Hematopoietic multipotent progenitor cell treated with erythropoietin and hydrocortisone succinate and interleukin-3 and kit ligand, for 17 days (in vitro differentiated cells): ENCODE measurements around the gene ROBO1.
"Not testable (repeated sequence)": the region's sequence is repeated elsewhere in the genome, so short reads cannot be mapped to it uniquely, and the experiment has no call there.

Experiments used
- DNase-seq: peaks from one replicate; pipeline ENCODE4 v3.0.0-alpha.2; 2015; ENCODE audit warnings: low spot score

ROBO1 gene

GRCh38 chr3:78734048-78734637, 1033.7 kb downstream of the ROBO1 start:
- DNase-seq = no peak

- no peak for DNase-seq
These were observed 1034.9 kb downstream of the ROBO1 start for GRCh38 chr3:78732893-78733292.

GRCh38 chr3:78732471-78732870, 1035.3 kb downstream of the ROBO1 start:
- no peak for DNase-seq

- no peak for DNase-seq
These were observed 1037.9 kb downstream of the ROBO1 start for GRCh38 chr3:78729946-78730345.

GRCh38 chr3:78728406-78729145, 1039.2 kb downstream of the ROBO1 start:
- no peak for DNase-seq

GRCh38 chr3:78726545-78726944, 1041.3 kb downstream of the ROBO1 start:
- no peak for DNase-seq

GRCh38 chr3:78725703-78726246, 1042.0 kb downstream of the ROBO1 start:
- DNase-seq = no peak

GRCh38 chr3:78724859-78725258, 1042.9 kb downstream of the ROBO1 start:
- DNase-seq = no peak

- DNase-seq = not testable (repeated sequence)
These were observed 1043.4 kb downstream of the ROBO1 start for GRCh38 chr3:78724364-78724763.

GRCh38 chr3:78721771-78722543, 1045.8 kb downstream of the ROBO1 start:
- no peak for DNase-seq

GRCh38 chr3:78718707-78719106, 1049.1 kb downstream of the ROBO1 start:
- no peak for DNase-seq

GRCh38 chr3:78717041-78717440, 1050.8 kb downstream of the ROBO1 start:
- DNase-seq = no peak

- DNase-seq = no peak
These were observed 1054.9 kb downstream of the ROBO1 start for GRCh38 chr3:78712941-78713340.

- DNase-seq = no peak
These were observed 1055.5 kb downstream of the ROBO1 start for GRCh38 chr3:78712270-78712669.

GRCh38 chr3:78708565-78709073, 1059.2 kb downstream of the ROBO1 start:
- no peak for DNase-seq

GRCh38 chr3:78707609-78708008, 1060.2 kb downstream of the ROBO1 start:
- DNase-seq = no peak

GRCh38 chr3:78706906-78707523, 1060.8 kb downstream of the ROBO1 start:
- DNase-seq = no peak

- no peak for DNase-seq
These were observed 1063.9 kb downstream of the ROBO1 start for GRCh38 chr3:78703944-78704343.

- no peak for DNase-seq
These were observed 1066.3 kb downstream of the ROBO1 start for GRCh38 chr3:78701537-78701936.

- no peak for DNase-seq
These were observed 1069.4 kb downstream of the ROBO1 start for GRCh38 chr3:78698431-78698830.

- no peak for DNase-seq
These were observed 1070.4 kb downstream of the ROBO1 start for GRCh38 chr3:78697426-78697825.

- DNase-seq = no peak
These were observed 1077.0 kb downstream of the ROBO1 start for GRCh38 chr3:78690766-78691165.
